ENCODE measurements around the gene USP22.

- TF ChIP-seq, protein P1, sequence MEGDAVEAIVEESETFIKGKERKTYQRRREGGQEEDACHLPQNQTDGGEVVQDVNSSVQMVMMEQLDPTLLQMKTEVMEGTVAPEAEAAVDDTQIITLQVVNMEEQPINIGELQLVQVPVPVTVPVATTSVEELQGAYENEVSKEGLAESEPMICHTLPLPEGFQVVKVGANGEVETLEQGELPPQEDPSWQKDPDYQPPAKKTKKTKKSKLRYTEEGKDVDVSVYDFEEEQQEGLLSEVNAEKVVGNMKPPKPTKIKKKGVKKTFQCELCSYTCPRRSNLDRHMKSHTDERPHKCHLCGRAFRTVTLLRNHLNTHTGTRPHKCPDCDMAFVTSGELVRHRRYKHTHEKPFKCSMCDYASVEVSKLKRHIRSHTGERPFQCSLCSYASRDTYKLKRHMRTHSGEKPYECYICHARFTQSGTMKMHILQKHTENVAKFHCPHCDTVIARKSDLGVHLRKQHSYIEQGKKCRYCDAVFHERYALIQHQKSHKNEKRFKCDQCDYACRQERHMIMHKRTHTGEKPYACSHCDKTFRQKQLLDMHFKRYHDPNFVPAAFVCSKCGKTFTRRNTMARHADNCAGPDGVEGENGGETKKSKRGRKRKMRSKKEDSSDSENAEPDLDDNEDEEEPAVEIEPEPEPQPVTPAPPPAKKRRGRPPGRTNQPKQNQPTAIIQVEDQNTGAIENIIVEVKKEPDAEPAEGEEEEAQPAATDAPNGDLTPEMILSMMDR (IDR thresholded peaks at IDR 0.05), result no peak
- no peak for TF ChIP-seq POLR2A (IDR thresholded peaks at IDR 0.05)
Observed at GRCh38 chr17:21007646-21008045, 35.2 kb downstream of the USP22 start.

Measured in esophagus squamous epithelium (tissue), 4 donors.